Naive thymus-derived CD4-positive, alpha-beta T cell (primary cell): ENCODE data around the gene SDC1. TPM values are rescaled to one million over a fixed set of nuclear protein-coding genes. Genes with fewer than 3 reads are reported as not detected.

Source experiments
- ATAC-seq: fragments of 150-1000 bp; cut with Tn5 transposase; 2 replicates; pipeline ENCODE4 v1.10.0; 2021; ENCODE audit warnings: mild to moderate bottlenecking, moderate library complexity
- CTCF ChIA-PET: fragments of 350-600 bp; sonication (Branson Sonifier 250); formaldehyde crosslinking; loops from one replicate; lab custom pipeline; 2021; ENCODE audit warnings: antibody characterized with exemption; lab: Charles Lee
- POLR2A ChIA-PET: fragments of 350-600 bp; sonication (Branson Sonifier 250); formaldehyde crosslinking; loops from one replicate; lab custom pipeline; 2021; ENCODE audit warnings: antibody characterized with exemption, inconsistent platforms; lab: Charles Lee
- DNase-seq, 9 donors: peaks; one replicate each; pipeline versions ENCODE4 v3.0.0 to v3.0.0-alpha.2; 2020 to 2022; ENCODE audit warnings: mixed read lengths in 1 of 9
- H3K27ac ChIP-seq: one replicate; pipeline ENCODE4 v1.7.0; 2013; ENCODE audit warnings: mild to moderate bottlenecking, low read depth, low read length, moderate library complexity
- H3K27me3 ChIP-seq, 2 donors: one replicate each; pipeline ENCODE4 v1.7.0; 2013; ENCODE audit warnings: low read length in 2 of 2, mild to moderate bottlenecking in 2 of 2, moderate library complexity in 2 of 2; ENCODE audit not compliant: control insufficient read depth in 2 of 2, insufficient read depth in 2 of 2
- H3K36me3 ChIP-seq, 3 experiments: 1 replicate in 2 of 3; 2 replicates in 1 of 3; pipeline ENCODE4 v1.7.0; 2013; ENCODE audit warnings: low read length in 3 of 3, mild to moderate bottlenecking in 3 of 3, moderate library complexity in 1 of 3; ENCODE audit not compliant: insufficient read depth in 3 of 3, control insufficient read depth in 2 of 3
- H3K4me1 ChIP-seq, 2 donors: one replicate each; pipeline ENCODE4 v1.7.0; 2013; ENCODE audit warnings: low read length in 2 of 2, mild to moderate bottlenecking in 2 of 2, moderate library complexity in 1 of 2; ENCODE audit not compliant: control insufficient read depth in 2 of 2, insufficient read depth in 2 of 2
- H3K4me3 ChIP-seq: 2 replicates; pipeline ENCODE4 v1.7.0; 2013; ENCODE audit warnings: mild to moderate bottlenecking, low read length
- H3K9me3 ChIP-seq, 3 experiments: 1 replicate in 2 of 3; 2 replicates in 1 of 3; pipeline ENCODE4 v1.7.0; 2013; ENCODE audit warnings: low read length in 3 of 3; ENCODE audit not compliant: control insufficient read depth in 2 of 3
- H3K27ac Mint-ChIP-seq, 9 donors: one replicate each; pipeline ENCODE4 v1.8.0; 2020 to 2022; ENCODE audit warnings: mixed read lengths in 9 of 9, mild to moderate bottlenecking in 8 of 9, moderate library complexity in 5 of 9, inconsistent platforms in 2 of 9
- H3K27me3 Mint-ChIP-seq, 5 donors: one replicate each; pipeline ENCODE4 v1.8.0; 2021 to 2022; ENCODE audit warnings: mixed read lengths in 5 of 5, mild to moderate bottlenecking in 1 of 5
- H3K36me3 Mint-ChIP-seq, 5 donors: one replicate each; pipeline ENCODE4 v1.8.0; 2020 to 2022; ENCODE audit warnings: mixed read lengths in 5 of 5, mild to moderate bottlenecking in 3 of 5, inconsistent platforms in 1 of 5
- H3K4me1 Mint-ChIP-seq, 7 donors: one replicate each; pipeline ENCODE4 v1.8.0; 2020 to 2022; ENCODE audit warnings: mixed read lengths in 7 of 7, mild to moderate bottlenecking in 3 of 7, inconsistent platforms in 1 of 7
- H3K4me3 Mint-ChIP-seq, 10 donors: one replicate each; pipeline ENCODE4 v1.8.0; 2020 to 2022; ENCODE audit warnings: mild to moderate bottlenecking in 10 of 10, mixed read lengths in 10 of 10, moderate library complexity in 6 of 10, inconsistent platforms in 2 of 10
- H3K9me3 Mint-ChIP-seq, 11 donors: one replicate each; pipeline ENCODE4 v1.8.0; 2020 to 2022; ENCODE audit warnings: mixed read lengths in 11 of 11, mild to moderate bottlenecking in 4 of 11, inconsistent platforms in 1 of 11, moderate library complexity in 1 of 11
- intact Hi-C, 2 donors: fragments of 100-400 bp; cut with micrococcal nuclease; formaldehyde crosslinking; loops; one replicate each; pipeline ENCODE4 v1.15.1; 2023
- polyA plus RNA-seq, 2 donors: library from polyadenylated mRNA; unstranded; fragments of 300-500 nt; fragmentation: Illumina TruSeq; gene quantifications; one replicate each; pipeline ENCODE4 v1.2.3, GENCODE V29; 2021
- total RNA-seq, 6 experiments: library from RNA in 5 of 6; stranded (reverse) in 5 of 6; gene quantifications; 1 replicate in 5 of 6; 2 replicates in 1 of 6; pipeline ENCODE4 v1.2.3 and lab custom pipeline; 2021 to 2026

Gene SDC1
- total and polyA plus RNA-seq, 7 experiments from 2014 or later = 0.12 to 0.37 (median 0.22) TPM; not detected in 4

- Histone ChIP-seq H3K36me3 (no peaks in the 10 kb centered on the region), H3K4me1 (no peaks in the 10 kb centered on the region), H3K9me3 (no peaks in the 10 kb centered on the region), H3K27me3 (no peaks in the 10 kb centered on the region), H3K4me3 (no peak overlapping the region), H3K27ac (no peak overlapping the region)
- Mint-ChIP-seq H3K27ac (no peak overlapping the region), H3K4me3 (no peak overlapping the region), H3K9me3 (peaks cover 0 to 11% (median 4%) of the 10 kb centered on the region in 11 donors), H3K36me3 (no peaks in the 10 kb centered on the region), H3K4me1 (no peaks in the 10 kb centered on the region), H3K27me3 (peaks cover 8 to 17% (median 16%) of the 10 kb centered on the region in 5 donors)
- ATAC-seq = peak; percentile 13
- CTCF ChIA-PET = no interaction called here
- POLR2A ChIA-PET = no interaction called here
- intact Hi-C loops = no loop called here
- DNase-seq = no peak
These were observed 60.7 kb downstream of the SDC1 start for GRCh38 chr2:20164061-20164733.

GRCh38 chr2:20159411-20160070 lies 65.4 kb downstream of the SDC1 start:
- Histone ChIP-seq H3K4me1 (no peaks in the 10 kb centered on the region), H3K27ac (no peak overlapping the region), H3K27me3 (no peaks in the 10 kb centered on the region), H3K4me3 (no peak overlapping the region), H3K9me3 (no peaks in the 10 kb centered on the region), H3K36me3 (no peaks in the 10 kb centered on the region)
- CTCF ChIA-PET = no interaction called here
- H3K27ac Mint-ChIP-seq = no peak overlapping the region
- ATAC-seq (no peak), DNase-seq (no peak)
- intact Hi-C loops = no loop called here
- no peaks in the 10 kb centered on the region for H3K36me3 Mint-ChIP-seq
- peaks cover 0 to 15% (median 4%) of the 10 kb centered on the region in 11 donors for H3K9me3 Mint-ChIP-seq
- POLR2A ChIA-PET = no interaction called here
- H3K4me1 Mint-ChIP-seq = no peaks in the 10 kb centered on the region
- H3K27me3 Mint-ChIP-seq = peaks cover 8 to 20% (median 17%) of the 10 kb centered on the region in 5 donors
- H3K4me3 Mint-ChIP-seq = no peak overlapping the region

GRCh38 chr2:20157193-20157891 lies 67.6 kb downstream of the SDC1 start:
- ChIA-PET CTCF (no interaction called here), POLR2A (no interaction called here)
- Histone ChIP-seq H3K4me3 (no peak overlapping the region), H3K9me3 (no peaks in the 10 kb centered on the region), H3K27ac (no peak overlapping the region), H3K36me3 (no peaks in the 10 kb centered on the region), H3K27me3 (no peaks in the 10 kb centered on the region), H3K4me1 (no peaks in the 10 kb centered on the region)
- Mint-ChIP-seq H3K4me1 (no peaks in the 10 kb centered on the region), H3K27ac (no peak overlapping the region), H3K36me3 (no peaks in the 10 kb centered on the region), H3K9me3 (peaks cover 0 to 15% (median 4%) of the 10 kb centered on the region in 11 donors), H3K27me3 (peaks cover 10 to 25% (median 25%) of the 10 kb centered on the region in 5 donors), H3K4me3 (no peak overlapping the region)
- no peak for DNase-seq
- ATAC-seq = no peak
- intact Hi-C loops = no loop called here

GRCh38 chr2:20156836-20157192 lies 68.1 kb downstream of the SDC1 start:
- Histone ChIP-seq H3K4me1 (no peaks in the 10 kb centered on the region), H3K27me3 (no peaks in the 10 kb centered on the region), H3K27ac (no peak overlapping the region), H3K9me3 (no peaks in the 10 kb centered on the region), H3K36me3 (no peaks in the 10 kb centered on the region), H3K4me3 (no peak overlapping the region)
- H3K4me3 Mint-ChIP-seq = no peak overlapping the region
- H3K36me3 Mint-ChIP-seq = no peaks in the 10 kb centered on the region
- intact Hi-C loops = no loop called here
- H3K9me3 Mint-ChIP-seq = peaks cover 0 to 15% (median 4%) of the 10 kb centered on the region in 11 donors
- DNase-seq = no peak
- peaks cover 5 to 25% (median 22%) of the 10 kb centered on the region in 5 donors for H3K27me3 Mint-ChIP-seq
- ChIA-PET CTCF (no interaction called here), POLR2A (no interaction called here)
- no peaks in the 10 kb centered on the region for H3K4me1 Mint-ChIP-seq
- H3K27ac Mint-ChIP-seq = no peak overlapping the region
- ATAC-seq = no peak

GRCh38 chr2:20156076-20156759 lies 68.7 kb downstream of the SDC1 start:
- CTCF ChIA-PET = interaction anchor here (0.6 kb wide), 1 partner anchor 980 kb away, joined by 3 read pairs; no protein-coding TSS in a partner anchor
- Histone ChIP-seq H3K27ac (no peak overlapping the region), H3K9me3 (no peaks in the 10 kb centered on the region), H3K27me3 (no peaks in the 10 kb centered on the region), H3K36me3 (no peaks in the 10 kb centered on the region), H3K4me3 (no peak overlapping the region), H3K4me1 (no peaks in the 10 kb centered on the region)
- Mint-ChIP-seq H3K9me3 (peaks cover 0 to 15% (median 4%) of the 10 kb centered on the region in 11 donors), H3K4me3 (no peak overlapping the region), H3K27me3 (peaks cover 5 to 25% (median 22%) of the 10 kb centered on the region in 5 donors), H3K36me3 (no peaks in the 10 kb centered on the region), H3K4me1 (no peaks in the 10 kb centered on the region), H3K27ac (no peak overlapping the region)
- intact Hi-C loops = no loop called here
- DNase-seq (no peak), ATAC-seq (no peak)
- POLR2A ChIA-PET = no interaction called here

- no peak for DNase-seq
- no peak overlapping the region for H3K27ac ChIP-seq
- H3K4me1 ChIP-seq = no peaks in the 10 kb centered on the region
- no peaks in the 10 kb centered on the region for H3K9me3 ChIP-seq
- no peaks in the 10 kb centered on the region for H3K4me1 Mint-ChIP-seq
- no peaks in the 10 kb centered on the region for H3K27me3 ChIP-seq
- H3K27ac Mint-ChIP-seq = no peak overlapping the region
- no peaks in the 10 kb centered on the region for H3K36me3 Mint-ChIP-seq
- H3K27me3 Mint-ChIP-seq = peaks cover 13 to 29% (median 22%) of the 10 kb centered on the region in 5 donors
- ChIA-PET CTCF (no interaction called here), POLR2A (no interaction called here)
- no peak for ATAC-seq
- H3K36me3 ChIP-seq = no peaks in the 10 kb centered on the region
- no peak overlapping the region for H3K4me3 ChIP-seq
- intact Hi-C loops = no loop called here
- H3K4me3 Mint-ChIP-seq = no peak overlapping the region
- no peaks in the 10 kb centered on the region for H3K9me3 Mint-ChIP-seq
These were observed 71.6 kb downstream of the SDC1 start for GRCh38 chr2:20153131-20153851.
